CD4-positive, alpha-beta T cell treated with Interleukin-6 at 100 ng/mL for 8 hours (primary cell): ENCODE data around the gene UBE2L3.
"Not testable (repeated sequence)": the region's sequence is repeated elsewhere in the genome, so short reads cannot be mapped to it uniquely, and the experiment has no call there.

Experiments used
- DNase-seq: peaks from one replicate; pipeline ENCODE4 v3.0.0-alpha.2; 2020; ENCODE audit warnings: mixed read lengths, low spot score

UBE2L3 gene

DNA sequence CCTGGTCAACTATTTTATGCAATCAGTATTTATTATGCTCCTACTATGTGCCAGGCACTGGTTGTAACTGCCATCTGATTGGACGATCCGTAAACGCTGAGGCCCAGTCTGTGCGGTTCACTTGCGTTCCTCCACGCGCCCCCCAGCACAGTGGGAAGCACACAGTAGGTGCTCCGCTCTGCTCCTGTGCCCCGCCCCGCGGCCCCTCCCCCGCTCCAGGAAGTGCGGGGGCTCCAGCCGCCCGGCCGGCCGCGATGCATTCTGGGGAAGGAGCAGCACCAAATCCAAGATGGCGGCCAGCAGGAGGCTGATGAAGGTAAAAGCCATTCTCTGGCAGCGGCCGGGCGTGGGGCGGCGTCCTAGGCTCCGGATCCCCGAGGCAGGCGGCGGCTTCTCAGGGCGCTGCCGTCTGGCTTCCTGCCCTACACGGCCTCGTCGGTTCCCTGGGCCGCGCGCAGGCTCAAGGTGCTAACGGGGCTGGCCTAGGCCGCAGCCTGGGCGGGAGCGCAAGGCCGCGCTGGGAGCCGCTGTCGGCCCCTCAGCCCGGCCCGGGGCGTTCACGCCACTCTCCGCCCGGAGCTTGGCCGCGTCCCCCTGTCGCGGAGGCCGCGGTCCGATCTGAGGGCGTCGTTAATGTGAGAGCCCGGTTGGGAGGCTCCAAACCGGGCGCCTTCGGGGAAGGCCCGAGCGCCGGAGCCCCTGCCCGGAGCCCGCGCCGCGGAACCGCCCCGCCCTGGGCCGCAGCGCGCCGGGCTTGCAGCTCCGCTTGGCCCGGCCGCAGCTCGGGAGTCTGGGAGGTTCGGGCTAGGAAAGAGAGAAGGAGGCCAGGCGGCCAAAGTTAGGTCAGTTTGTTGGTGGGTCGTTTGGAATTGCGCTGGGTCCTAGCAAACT lies at the start of gene UBE2L3:
TSS of gene UBE2L3 (plus strand) at position 259 of the 891 bp plus-strand sequence. CDS start at position 290, 31 bp downstream.
- peak; percentile 79 for DNase-seq

DNA sequence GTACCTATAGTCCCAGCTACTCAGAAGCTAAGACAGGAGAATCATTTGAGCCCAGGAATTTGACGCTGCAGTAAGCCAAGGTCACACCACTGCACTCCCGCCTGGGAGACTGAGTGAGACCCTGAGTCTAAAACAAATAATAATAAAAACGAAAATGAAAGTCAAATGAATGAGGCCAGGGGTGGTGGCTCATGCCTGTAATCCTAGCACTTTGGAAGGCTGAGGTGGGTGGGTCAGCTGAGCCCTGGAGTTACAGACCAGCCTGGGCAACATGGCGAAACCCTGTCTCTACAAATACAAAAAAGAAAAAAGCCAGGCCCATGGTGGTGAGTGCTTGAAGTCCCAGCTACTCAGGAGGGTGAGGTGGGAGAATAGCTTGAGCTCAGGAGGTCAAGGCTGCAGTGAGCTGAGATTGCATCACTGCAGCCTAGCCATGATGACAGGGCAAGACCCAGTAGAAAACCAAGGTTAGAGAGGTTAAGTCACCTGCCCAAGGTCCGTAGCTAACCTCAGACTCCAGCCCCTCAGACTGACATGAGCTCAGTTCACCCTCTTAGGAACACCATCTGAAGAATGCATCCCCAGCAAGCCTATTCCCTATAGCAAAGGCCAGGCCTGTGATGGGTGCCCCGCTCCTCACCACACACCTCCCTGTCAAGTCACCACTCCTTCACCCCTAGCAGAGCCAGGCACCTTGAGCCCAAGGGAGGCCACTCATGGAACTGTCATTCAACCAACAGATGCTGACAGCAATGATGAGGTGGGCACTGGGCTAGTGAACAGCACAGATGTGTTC lies 40.6 kb upstream of the UBE2L3 start:
- not testable (repeated sequence) for DNase-seq

DNA sequence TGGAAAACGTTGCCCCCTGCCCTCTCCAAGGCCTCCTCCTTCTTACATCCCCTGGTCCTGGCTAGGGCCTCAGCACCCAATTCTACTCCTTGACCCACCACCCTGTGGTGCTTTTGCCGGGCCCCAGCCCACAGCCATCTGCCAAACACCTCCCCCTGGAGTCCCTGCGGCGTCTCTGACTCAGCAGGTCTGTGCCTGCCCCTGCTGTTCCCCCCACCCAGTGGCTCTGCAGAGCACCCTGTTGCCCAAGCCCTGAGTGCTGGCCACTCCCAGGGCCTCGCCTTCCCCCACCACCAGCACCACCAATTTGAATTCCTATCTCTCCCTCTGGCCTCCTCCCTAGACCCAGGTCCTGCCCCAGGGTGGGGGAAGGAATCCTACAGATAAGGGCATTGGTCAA lies 36.0 kb upstream of the UBE2L3 start:
- not testable (repeated sequence) for DNase-seq

DNA sequence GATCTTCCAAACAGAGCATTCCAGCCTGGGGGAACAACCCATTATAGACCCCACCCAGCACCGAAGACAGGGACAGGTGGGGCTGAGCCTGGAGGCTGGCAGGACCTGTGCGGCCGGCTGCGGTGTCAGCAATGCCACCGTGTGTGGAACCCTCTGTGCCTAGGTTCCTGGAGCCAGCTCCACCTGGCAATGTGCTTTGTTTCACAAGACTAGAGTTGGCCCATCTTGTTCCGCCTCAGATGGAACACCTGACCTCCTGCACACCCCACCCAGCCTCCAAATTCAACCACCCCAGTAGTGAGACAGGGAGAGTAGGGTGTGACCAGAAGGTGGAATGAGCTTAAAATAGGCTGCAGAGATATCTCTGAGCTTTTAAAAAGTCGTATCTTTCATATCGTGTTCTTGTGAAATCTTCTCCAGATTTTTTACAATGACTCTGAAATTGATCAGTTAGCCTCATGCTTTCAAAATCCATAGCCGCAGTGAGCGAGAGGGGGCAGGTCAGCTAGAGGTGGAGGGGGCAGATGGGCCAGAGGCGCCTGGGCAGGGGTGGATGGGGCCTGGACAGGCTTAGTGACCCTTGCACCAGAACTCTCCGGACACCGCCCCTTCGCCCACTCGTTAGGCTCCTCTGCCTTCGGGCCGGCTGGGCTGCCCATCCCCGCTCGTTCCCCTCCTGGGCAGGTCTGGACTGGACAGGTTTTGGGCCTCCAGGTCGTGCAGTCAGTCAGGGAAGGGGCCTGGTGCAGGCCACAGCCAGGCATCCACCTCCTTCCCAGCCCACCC lies 34.5 kb upstream of the UBE2L3 start:
- DNase-seq = not testable (repeated sequence)

DNA sequence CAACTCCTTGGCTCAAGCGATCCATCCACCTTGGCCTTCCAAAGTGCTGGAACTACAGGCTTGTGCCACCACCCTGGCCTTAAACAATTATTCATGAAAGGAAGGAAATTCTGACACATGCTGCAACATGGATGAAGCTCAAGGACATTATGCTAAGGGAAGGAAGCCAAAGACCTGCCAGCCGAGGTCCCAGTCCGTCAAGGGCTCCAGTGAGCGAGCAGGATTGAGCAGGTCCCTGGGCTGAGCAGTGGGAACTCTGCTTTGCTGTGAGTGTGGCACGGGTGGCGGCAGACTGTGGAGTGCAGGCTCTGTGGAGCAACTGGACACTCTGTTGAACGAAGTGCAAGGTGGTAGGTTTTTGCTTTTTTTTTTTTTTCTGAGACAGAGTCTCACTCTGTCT lies 27.7 kb upstream of the UBE2L3 start:
- not testable (repeated sequence) for DNase-seq

DNA sequence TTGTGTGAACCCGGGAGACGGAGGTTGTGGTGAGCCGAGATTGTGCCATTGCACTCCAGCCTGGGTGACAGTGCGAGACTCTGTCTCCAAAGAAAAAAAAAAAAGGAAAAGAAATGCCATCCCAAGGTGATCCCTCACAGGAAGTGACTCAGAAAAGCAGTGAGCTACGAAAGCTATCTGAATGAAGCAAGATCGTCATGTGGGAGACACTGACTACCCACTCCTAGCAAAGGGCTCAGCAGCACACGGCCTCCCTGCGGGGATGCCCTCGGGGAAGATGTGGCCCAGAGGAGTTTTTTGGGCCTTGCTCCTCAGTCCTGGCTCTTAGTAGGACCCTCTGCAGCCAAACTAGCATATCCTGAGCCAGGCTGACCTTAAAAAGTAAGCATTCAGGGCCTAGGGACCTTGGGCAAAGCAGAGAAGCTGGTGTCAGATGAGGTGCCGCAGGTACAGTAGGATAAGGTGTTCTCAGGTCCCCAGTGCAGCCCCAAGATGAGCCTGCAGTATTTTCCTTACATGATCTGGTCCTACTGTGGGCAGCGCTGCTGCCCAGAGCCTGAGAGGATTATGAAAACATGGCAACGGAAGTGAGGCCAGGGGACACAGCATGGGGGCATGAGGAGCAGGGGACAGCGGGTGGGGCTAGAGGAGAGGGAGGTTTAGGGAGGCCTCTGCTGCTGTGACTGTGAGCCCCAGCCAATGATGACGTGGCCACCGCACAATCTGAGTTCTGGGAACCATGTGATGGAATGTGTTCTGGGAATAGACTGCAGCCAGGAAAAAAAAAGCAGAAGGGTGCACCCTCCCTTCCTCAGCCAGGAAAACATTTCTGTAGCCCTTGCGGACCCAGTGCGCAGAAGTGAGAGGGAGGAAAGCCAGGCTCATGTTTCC lies 22.8 kb upstream of the UBE2L3 start:
- DNase-seq = not testable (repeated sequence)

DNA sequence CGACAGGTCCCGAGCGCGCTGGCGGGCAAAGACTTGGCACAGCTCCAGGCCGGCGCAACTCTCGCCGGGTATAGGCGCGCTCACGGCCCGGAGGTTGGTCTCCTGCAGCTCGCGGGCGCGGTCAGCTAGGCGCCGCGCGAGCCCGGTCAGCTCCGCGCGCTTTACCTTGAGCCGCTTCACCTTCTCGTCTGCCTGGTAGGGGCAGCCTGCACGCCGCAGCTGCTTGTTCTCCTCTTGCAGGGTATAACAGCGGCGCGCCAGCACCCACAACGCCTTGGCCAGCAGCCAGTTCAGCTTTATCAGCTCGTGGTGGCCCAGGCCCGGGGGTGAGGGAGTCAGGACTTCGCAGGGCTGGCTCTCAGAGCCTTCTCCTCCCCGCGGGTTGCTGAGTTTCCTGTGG lies 18.0 kb upstream of the UBE2L3 start:
- DNase-seq = not testable (repeated sequence)

DNA sequence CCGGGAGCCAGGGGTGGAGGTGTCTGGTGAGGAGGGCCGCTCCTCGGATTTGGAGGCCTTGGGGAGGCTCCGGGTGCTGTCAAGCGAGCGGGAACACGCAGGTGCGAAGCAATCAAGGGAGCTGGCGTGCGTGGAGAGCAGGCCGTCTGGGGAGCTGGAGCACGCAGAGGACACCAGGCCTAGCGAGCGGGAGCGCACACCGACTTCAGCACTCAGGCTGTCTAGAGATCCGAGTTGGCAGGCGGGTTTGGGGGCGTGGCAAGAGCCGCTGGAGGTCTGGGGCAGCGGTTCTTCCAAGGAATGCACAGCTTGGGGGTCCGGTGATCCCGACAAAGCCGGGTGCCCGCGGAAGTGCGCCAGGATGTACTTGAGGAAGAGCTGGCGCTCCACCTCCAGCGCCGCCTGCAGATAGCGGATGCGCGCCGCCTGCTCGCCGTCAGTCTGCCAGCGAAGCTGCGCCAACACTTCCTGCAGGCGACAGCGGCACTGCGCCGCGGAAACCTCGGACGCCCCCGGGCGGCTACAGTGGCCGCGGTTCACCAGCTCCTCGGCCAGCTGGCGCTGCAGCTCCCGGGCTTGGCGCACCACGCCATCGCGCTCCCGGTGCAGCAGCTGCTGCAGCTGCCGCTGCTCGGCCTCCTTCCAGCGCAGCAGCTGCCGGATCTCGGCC lies 17.4 kb upstream of the UBE2L3 start:
- not testable (repeated sequence) for DNase-seq

DNA sequence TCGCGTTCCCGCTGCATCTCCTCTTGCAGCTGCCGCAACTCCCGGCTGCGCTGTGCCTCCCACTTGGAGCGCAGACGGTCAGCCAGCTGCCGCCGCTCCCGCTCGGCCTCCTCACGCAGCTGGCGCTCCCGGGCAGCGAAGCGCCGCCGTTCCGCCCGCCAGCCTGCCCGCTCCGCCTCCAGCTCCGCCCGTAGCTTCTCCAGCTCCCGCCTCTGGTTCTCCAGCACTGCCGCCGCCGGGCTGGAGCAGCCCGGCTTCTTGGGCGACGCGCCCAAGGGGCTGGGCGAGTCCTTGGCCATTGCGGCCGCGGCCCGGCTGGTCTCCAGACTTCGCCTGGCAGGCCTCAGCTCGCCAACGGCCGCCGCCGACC lies 16.9 kb upstream of the UBE2L3 start:
- not testable (repeated sequence) for DNase-seq

DNA sequence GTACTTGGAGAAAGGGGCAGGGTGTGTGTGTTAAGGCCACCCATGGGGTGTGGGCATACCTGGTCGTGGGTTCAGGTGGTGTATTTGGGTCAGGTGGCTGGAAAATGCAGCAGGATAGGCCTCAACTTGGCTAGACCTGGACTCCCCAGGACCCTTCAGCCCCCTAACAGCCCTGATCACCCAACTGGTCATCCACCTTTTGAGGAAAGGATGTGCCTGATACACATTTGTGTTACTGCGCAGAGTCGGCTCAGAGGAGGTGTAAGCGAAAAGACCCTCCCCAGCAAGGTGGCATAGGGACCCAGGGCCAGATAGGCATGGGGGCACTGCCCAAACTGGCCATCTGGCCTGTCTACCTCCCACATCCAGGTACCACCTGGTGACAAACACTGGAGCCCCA lies 16.2 kb upstream of the UBE2L3 start, which contains the start of gene RIMBP3C:
TSS of gene RIMBP3C (minus strand) at position 101 of the 400 bp plus-strand sequence. CDS start 485 bp downstream, outside the sequence.
- not testable (repeated sequence) for DNase-seq

DNA sequence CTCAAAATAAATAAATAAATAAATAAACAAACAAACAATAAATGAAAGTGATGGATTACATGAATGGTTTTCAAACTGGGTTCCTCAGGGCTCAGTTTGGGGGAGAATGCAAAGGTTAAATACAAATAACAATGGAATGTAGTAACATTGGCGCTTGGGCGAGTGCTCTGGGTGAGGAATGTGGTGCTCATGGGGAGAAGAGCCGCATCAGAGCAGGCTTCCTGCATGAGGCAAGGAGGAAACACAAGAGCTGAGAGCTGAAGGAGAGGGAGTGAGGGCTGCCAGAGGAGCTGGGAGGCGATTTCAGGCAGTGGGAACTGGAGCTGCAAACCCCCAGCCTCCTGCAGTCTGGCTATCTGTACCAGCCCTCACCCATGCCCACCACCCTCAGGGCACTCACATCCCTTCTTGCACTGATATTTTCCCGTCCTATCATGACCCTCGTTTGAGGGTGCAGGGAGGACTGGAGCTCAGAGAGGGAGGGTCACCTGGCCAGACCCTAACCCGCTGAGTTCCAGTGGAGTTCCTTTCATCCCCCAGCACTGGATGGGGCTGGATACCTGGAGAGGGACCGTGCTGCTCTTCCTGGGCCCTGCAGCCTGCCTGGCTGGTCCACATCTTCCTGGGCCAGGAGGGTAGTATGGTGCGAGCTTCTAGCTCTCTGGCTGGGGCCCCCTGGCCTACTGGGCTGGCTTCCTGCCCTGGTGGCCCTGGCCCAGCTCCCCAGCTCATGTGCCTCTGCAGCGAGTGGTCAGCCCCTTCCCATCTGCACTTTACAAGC lies 8.0 kb upstream of the UBE2L3 start:
- not testable (repeated sequence) for DNase-seq

DNA sequence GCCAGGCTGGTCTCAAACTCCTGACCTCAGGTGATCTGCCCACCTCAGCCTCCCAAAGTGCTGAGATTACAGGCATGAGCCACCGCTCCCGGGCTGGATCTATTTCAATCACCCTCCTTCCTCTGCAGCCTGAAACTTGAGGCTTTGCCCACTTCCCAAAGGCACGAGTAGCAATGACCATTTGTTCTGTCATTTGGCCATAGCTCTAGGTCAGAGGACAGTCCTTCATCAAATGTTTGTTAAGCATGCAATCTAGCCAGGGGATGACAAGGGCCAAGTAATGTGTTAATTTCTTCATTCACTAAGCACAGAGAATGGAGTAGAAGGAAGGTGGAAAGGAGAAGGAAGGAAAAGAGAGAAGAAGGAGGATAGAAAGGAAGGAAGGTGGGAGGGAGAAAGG lies 6.9 kb upstream of the UBE2L3 start:
- not testable (repeated sequence) for DNase-seq

DNA sequence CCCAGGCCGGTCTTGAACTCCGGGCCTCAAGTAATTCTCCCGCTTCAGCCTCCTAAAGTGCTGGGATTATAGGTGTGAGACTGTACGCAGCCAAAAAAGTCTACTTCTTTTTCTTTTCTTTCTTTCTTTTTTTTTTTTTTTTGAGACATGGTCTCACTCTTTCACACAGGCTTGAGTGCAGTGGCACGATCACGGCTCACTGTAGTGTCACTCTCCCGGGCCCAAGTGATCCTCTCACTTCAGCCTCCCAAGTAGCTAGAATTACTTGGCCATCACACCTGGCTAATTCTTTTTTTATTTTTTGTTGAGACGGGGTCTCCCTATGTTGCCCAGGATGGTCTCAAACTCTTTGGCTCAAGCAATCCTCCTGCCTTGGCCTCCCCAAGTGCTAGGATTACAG lies 3.6 kb upstream of the UBE2L3 start:
- no peak for DNase-seq

DNA sequence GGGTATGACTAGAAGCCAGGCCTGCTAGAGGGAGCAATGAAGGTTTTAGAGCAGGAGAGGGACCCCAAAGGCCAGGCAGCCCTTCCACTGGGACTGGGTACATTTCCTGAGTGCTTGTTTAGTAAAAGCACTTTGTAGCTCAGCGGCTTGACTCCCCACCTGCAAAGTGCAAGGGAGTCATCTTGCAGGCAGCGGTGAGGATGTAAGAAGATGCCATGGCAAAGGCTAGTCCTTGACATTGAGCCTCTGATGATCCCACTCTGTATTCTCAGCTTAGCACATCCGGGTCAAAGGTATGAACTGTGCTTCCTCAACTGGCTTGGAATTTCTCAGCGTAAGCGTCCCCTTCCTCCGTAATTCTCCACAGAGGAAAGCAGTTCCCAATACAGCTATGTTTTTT lies 3.1 kb upstream of the UBE2L3 start:
- no peak for DNase-seq

DNA sequence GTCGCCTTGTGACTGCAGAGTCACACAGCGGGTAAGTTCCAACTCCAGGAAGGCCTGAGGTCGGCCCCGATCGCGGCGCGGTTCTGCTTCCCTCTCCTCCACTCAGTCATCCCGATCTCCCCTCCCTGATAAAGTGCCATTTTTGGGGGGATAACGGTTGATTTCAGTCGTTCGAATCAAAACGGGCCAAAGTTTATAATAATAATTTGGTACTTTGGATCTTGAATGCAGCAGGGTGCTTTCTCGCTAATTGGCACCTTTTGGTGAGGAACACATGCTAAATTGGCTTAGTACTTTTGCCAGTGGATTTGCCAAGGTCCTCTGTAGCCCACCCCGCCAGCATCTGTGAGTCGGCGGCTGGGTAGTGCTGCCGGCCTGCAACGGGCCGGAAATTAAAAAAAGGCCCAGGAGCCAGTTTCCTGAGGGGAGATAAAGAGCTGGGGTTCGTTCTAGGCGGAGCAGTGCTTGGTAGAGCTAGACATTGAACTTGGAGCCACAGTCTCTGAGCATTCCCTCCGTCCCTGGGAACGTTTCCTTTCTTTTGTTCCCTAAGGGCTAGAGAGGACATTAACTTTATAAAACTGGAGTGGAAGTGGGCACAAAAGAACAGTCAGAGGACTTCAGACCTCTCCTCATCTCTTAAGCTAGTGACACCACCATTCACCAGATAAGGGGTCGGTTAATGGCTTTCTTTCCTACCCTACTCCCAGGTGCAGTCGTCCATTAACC lies 997 bp downstream of the UBE2L3 start:
- DNase-seq = no peak

DNA sequence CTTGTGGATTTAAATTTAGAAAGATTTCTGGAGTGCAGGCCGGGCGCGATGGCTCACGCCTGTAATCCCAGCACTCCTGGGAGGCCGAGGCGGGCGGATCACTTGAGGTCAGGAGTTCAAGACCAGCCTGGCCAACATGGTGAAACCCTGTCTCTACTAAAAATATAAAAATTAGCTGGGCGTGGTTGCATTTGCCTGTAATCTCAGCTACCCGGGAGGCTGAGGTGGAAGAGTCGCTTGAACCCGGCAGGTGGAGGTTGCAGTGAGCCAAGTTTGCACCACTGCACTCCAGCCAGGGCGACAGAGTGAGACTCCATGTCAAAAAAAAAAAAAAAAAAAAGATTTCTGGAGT lies 1.5 kb downstream of the UBE2L3 start:
- not testable (repeated sequence) for DNase-seq

DNA sequence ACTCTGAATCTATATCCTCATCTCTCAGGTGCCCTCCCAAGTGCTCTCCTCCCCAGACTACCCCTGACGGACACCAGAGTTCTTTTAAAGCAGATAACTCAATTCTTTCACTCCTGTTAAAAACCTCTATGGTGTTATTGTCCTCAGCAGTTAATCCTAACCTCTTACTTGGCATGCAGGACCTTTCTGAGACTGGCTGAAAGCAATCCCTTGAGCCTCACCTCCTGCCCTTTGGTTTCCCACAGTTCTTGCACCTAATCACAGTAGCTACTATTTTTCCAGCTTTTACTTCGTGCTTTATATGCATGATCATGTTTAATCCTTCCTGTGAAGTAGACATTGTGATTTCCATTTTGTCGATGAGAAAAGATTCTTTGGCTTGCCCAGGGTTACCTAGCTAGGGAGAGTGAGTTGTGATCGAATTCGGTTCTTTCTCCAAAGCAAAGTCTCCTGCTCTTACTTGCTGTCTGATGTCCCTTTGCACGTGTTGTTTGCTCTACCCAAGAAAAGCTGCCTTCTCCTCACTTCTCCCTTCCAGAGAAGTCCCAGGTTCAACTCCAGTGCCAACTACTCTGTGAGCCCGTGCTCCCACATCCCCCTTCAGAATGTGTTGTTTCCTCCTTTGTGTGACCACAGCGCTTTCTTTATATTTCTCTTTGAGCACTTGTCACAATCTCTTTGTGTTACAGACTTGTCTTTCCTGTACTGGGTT lies 2.1 kb downstream of the UBE2L3 start:
- no peak for DNase-seq

DNA sequence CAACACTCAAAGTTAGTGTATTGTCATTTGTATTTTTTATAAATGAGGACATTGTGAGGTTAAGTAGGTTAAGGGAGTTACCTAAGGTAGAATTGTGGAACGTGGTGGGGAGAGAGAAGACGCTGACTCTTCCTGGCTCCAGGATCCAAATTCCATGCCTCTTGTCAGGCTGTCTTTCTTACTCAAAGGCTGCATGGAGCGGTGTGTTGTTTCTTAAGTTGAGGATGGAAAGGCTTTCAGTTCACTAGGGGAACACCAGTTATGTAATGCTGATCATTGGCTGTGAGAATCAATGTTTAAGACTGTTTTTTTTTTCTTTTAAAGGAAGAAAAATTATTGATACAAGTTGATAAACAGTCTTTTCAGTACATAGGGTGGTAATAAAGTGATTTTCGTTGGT lies 2.9 kb downstream of the UBE2L3 start:
- no peak for DNase-seq
